ENCODE results near the gene BLACAT1. TPM values are rescaled to one million over a fixed set of nuclear protein-coding genes. Genes with fewer than 3 reads are reported as not detected.

The BLACAT1 gene
- total RNA-seq: not detected
- long read RNA-seq: 0 reads

DNA sequence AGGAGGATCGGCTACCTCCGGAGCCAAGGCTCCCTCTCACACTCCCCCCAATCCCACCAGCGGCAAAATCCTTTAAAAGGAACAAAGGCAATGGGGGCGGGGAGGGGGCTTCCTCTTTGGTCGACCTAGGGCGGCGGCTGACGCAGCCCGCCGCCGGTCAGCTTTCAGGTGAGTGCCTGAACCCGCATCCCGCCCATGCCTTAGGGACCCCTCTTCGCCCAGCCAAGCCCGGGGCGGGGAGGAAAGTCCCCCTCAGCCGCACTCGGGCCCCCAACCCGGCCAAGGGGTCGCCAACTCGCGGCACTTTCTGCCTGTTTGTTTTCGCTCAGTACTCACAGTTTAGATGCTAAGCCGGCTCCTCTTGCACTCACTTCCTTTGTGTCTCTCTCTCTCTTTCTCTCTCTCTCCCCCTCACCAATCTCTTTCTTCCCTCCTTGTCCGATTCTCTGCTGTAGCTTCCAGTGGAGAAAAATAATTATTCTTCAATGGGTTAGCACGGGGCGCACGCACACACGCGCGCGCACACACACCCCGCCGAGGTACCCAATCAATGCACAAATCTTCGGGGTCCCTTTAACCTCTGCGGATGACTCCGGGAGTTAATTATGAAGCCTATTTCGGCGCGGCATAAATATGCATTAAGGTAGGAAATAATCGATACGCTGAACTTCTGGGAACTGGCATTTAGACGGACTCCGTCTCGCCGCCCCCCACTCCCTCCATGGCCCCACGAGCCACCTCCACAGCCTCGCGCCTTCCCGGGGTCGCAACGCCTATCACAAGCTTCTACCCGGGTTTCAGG is at the start of gene BLACAT1:
Gene BLACAT1 (minus strand): TSS at position 465 of the 802 bp plus-strand sequence.
- DNase-seq (ENCODE audit: low spot score): no peak

DNA sequence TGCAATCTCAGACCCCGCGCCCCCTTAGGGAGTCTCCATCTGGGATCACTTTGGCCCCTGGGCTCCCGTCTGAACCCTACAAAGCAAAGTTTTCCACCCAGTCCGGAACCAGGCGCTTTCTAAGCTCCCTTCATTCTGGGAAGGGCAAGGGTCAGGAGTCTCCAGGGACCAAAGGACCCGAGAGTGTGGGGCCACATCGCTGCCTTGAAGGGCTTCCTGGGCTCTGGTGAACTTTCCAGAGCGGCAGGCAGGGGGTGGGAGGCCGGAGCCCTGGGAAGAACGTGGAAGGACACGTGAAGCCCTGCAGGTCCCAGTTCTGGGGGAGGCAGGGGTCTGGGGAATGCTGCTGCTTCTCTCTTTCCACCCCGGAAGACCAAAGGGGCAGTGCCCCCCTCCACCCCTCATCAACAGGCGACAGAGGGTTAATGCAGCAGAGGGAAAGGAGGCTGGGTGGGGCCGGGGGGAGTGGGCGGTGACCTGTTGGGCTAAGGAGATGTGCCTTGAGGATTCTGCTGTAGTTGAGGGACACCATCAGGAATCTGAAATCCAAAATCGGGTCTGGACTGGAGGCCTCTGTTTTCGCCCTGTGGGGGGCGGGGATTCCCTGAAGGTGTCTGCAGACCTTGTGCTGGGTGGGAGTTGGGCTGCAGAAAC is 49.4 kb upstream of the BLACAT1 start:
- DNase-seq (ENCODE audit: low spot score): no peak

DNA sequence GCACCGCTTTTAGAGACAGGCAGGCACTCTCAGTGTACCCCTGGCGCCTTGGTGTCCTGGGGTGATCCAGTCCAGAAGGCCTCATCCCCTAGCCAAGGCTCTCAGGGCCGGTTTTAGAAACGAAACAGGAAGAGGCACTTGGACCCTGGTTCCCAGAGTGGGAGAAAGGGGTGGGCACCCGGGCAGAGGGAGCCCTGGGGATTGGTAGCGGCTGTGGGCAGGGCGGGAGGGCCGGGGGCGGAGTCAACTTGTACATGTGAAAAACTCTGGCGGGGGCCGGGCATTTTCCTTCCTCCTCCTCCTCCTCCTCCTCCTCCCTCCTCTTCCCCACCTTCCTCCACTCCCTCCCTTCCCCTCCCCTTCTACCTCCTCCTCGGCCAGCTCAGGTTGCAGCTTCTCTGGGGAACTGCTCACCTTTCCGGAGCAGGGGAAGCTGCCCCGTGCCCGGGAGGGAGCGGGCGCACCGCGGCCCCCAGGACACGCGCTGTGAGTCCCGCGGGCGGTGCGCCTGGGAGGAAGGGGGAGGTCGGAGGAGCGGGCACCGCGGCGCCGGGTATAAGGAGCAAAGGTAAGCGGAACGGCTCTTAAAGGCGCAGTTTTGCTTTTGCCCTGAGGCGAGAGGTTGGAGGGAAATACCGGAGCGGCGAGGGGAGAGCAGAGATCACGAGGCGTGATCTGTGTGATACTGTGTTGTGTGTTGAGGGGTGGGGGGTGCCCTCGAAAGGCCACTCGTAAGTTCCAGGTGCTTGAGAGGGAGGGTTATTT is 48.6 kb upstream of the BLACAT1 start, which contains the start of gene CDK18:
Gene CDK18 (plus strand): TSS at position 359 of the 765 bp plus-strand sequence. CDS start 18,499 bp downstream, outside the sequence.
- no peak for DNase-seq (ENCODE audit: low spot score)

DNA sequence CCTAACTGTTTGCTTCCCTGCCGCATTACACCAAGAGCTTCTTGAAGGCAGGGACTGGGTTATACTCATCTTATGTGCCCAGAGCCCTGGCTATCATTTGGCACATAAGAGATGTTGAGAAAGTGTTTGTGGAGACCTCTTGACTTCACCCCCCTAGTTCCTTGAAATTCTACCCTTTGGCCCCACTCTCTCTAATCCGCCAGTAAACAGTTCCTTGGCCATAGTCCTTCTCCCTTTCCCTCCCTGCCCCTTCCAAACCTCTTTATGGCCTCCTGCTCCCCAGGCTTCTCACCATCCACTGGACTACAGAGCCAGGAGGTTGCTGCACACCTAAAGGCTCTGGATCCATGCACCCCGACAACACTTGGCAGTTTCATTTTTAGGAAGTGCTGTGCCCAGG is 47.1 kb upstream of the BLACAT1 start:
- DNase-seq (ENCODE audit: low spot score): no peak

- no peak for DNase-seq (ENCODE audit: low spot score)
Measured at GRCh38 chr1:205502111-205502810, 46.4 kb upstream of the BLACAT1 start.

- no peak for DNase-seq (ENCODE audit: low spot score)
Measured at GRCh38 chr1:205500240-205501233, 44.7 kb upstream of the BLACAT1 start.

GRCh38 chr1:205499789-205500188 is 43.9 kb upstream of the BLACAT1 start:
- no peak for DNase-seq (ENCODE audit: low spot score)

- DNase-seq (ENCODE audit: low spot score): no peak
Measured at GRCh38 chr1:205497351-205497750, 41.5 kb upstream of the BLACAT1 start.

- DNase-seq (ENCODE audit: low spot score): no peak
Measured at GRCh38 chr1:205496661-205497060, 40.8 kb upstream of the BLACAT1 start.

GRCh38 chr1:205495237-205495823 is 39.5 kb upstream of the BLACAT1 start:
- DNase-seq (ENCODE audit: low spot score): no peak

GRCh38 chr1:205494115-205494514 is 38.3 kb upstream of the BLACAT1 start:
- no peak for DNase-seq (ENCODE audit: low spot score)

- DNase-seq (ENCODE audit: low spot score): no peak
Measured at GRCh38 chr1:205493241-205494085, 37.6 kb upstream of the BLACAT1 start.

- DNase-seq (ENCODE audit: low spot score): no peak
Measured at GRCh38 chr1:205492774-205493173, 36.9 kb upstream of the BLACAT1 start.

- DNase-seq (ENCODE audit: low spot score): no peak
Measured at GRCh38 chr1:205492201-205492667, 36.4 kb upstream of the BLACAT1 start.

DNA sequence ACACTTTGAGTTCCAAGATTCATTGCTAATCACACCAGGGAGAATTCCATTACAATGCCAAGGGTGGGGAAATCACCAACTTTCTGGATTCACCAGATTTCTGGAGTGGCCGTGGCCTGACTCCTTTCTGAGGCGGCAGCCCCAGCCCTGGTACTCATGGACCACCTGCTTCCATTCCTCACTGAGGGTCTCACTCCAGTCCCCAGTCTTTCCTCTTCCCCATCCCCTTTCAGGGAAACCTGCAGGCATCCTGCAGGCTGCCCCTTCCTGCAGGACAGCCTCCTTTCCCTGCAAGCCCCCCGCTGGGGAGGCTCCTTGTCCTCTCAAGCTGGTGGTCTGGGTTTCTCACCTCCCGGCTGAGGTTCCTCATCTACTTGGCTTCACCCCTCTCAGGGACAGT is 35.9 kb upstream of the BLACAT1 start:
- no peak for DNase-seq (ENCODE audit: low spot score)

DNA sequence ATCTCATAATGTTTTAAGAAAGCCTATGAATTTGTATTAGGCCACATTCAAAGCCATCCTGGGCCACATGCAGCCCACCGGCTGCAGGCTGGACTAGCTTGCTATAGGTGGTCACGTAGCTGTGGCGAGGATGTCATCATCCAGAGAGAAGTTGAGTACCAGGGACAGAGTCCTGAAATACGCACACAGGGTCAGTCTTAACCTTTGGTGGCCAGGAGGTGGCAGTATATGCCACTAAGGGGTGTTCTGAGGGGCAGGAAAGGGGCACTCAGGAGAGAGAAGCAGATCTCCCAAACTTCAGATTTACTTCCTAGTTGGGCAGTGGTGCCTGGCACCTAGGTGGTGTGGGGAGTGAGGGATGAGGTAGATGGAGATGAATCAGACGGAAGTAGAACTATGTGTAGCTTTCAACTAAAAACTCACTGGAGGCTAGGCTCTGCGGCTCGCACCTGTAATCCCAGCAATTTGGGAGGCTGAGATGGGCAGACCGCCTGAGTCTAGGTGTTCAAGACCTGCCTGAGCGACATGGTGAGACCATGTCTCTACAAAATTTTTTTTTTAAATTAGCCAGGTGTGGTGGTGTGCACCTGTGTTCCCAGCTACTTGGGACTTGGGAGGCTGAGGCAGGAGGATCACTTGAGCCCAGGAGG is 32.4 kb upstream of the BLACAT1 start:
- no peak for DNase-seq (ENCODE audit: low spot score)

GRCh38 chr1:205486258-205486657 is 30.4 kb upstream of the BLACAT1 start:
- DNase-seq (ENCODE audit: low spot score): no peak
